Measurements from ENCODE around the gene HMX3. TPM values are rescaled to one million over a fixed set of nuclear protein-coding genes. Genes with fewer than 3 reads are reported as not detected.

Gene HMX3
- total and polyA plus RNA-seq, 2 of the 13 experiments (the other 11 are each of a cell fraction or from before 2014, with no cell fraction given): not detected

- TF ChIP-seq ZMYM3 (CRISPR knock-in tag; IDR thresholded peaks at IDR 0.05) (no peak), KMT2B (CRISPR knock-in tag; IDR thresholded peaks at IDR 0.05) (peak; percentile 62), SIN3A (IDR thresholded peaks at IDR 0.05; ENCODE audit: borderline replicate concordance, low read depth, low read length) (peak; percentile 34; the same call in 1 of the 2 replicates), ARNTL (CRISPR knock-in tag; IDR thresholded peaks at IDR 0.05) (peak; percentile 46; the same call in 1 of the 2 replicates), NFIB (CRISPR knock-in tag; IDR thresholded peaks at IDR 0.05; ENCODE audit: borderline replicate concordance) (no peak), THAP9 (CRISPR knock-in tag; IDR thresholded peaks at IDR 0.05; ENCODE audit: borderline replicate concordance) (peak; percentile 55; the same call in 1 of the 2 replicates), HCFC1 (IDR thresholded peaks at IDR 0.05; ENCODE audit: low read depth, low read length) (peak; percentile 99), TOE1 (CRISPR knock-in tag; IDR thresholded peaks at IDR 0.05) (peak; percentile 49; the same call in 1 of the 2 replicates), RERE (CRISPR knock-in tag; IDR thresholded peaks at IDR 0.05; ENCODE audit: low read depth) (no peak), ZBTB37 (CRISPR knock-in tag; IDR thresholded peaks at IDR 0.05) (no peak), HIVEP1 (CRISPR knock-in tag; IDR thresholded peaks at IDR 0.05) (no peak; the same call in 1 of the 2 replicates), JUN (CRISPR knock-in tag; IDR thresholded peaks at IDR 0.05) (peak; percentile 19; the same call in 1 of the 2 replicates), CAMTA2 (CRISPR knock-in tag; IDR thresholded peaks at IDR 0.05; ENCODE audit: borderline replicate concordance) (no peak), RCOR2 (CRISPR knock-in tag; IDR thresholded peaks at IDR 0.05) (no peak), ATF1 (CRISPR knock-in tag; IDR thresholded peaks at IDR 0.05) (peak; percentile 85), ZNF788 (CRISPR knock-in tag; IDR thresholded peaks at IDR 0.05; ENCODE audit: borderline replicate concordance) (peak; percentile 75; the same call in 1 of the 2 replicates), ZNF331 (CRISPR knock-in tag; IDR thresholded peaks at IDR 0.05) (no peak), GMEB1 (CRISPR knock-in tag; IDR thresholded peaks at IDR 0.05; ENCODE audit: borderline replicate concordance) (peak; percentile 87; the same call in 1 of the 2 replicates), ZNF274 (CRISPR knock-in tag; IDR thresholded peaks at IDR 0.05) (0 out of 2 replicates have a peak, but pooled peaks have one; percentile 71)
Observed at GRCh38 chr10:123154092-123154710, 18.4 kb downstream of the HMX3 start, which contains the start of gene BUB3 (continued).
